SJSA1 (cell line): ENCODE measurements around the gene C5orf22. TPM values are rescaled to one million over a fixed set of nuclear protein-coding genes. Genes with fewer than 3 reads are reported as not detected.
"Not testable (repeated sequence)": the region's sequence is repeated elsewhere in the genome, so short reads cannot be mapped to it uniquely, and the experiment has no call there.

ENCODE experiments used
- DNase-seq, 2 experiments: peaks; one replicate each; pipeline ENCODE4 v3.0.0-alpha.2; 2015 to 2020; ENCODE audit warnings: low spot score in 2 of 2, low read depth in 1 of 2
- H3K27ac ChIP-seq: fragments of 250-450 bp; sonication (Bioruptor Pico); 2 replicates; pipeline ENCODE4 v1.5.1; 2020; ENCODE audit warnings: mild to moderate bottlenecking, moderate library complexity
- H3K27me3 ChIP-seq: fragments of 250-450 bp; sonication (Bioruptor Pico); replicated peaks from 2 replicates; pipeline ENCODE4 v1.5.1; 2020; ENCODE audit warnings: mild to moderate bottlenecking, moderate library complexity
- H3K36me3 ChIP-seq: fragments of 250-450 bp; sonication (Bioruptor Pico); 2 replicates; pipeline ENCODE4 v1.5.1; 2020; ENCODE audit warnings: mild to moderate bottlenecking
- H3K4me1 ChIP-seq: fragments of 250-450 bp; sonication (Bioruptor Pico); replicated peaks from 2 replicates; pipeline ENCODE4 v1.6.1; 2021; ENCODE audit warnings: mild to moderate bottlenecking
- H3K4me3 ChIP-seq: fragments of 250-450 bp; sonication (Bioruptor Pico); 2 replicates; pipeline ENCODE4 v1.5.1; 2020; ENCODE audit warnings: mild to moderate bottlenecking
- H3K9me3 ChIP-seq: fragments of 250-450 bp; sonication (Bioruptor Pico); replicated peaks from 2 replicates; pipeline ENCODE4 v1.5.1; 2020; ENCODE audit warnings: mild to moderate bottlenecking
- total RNA-seq: library from RNA; depleted of rRNA; stranded (reverse); fragments of >200 nt; shearing (Covaris generic); gene quantifications from 2 replicates; pipeline ENCODE4 v1.2.3, GENCODE V29; 2014; rRNA removed

Gene C5orf22
- total RNA-seq, 1 experiment from 2014 or later, result 18.3 TPM

- no peak for DNase-seq
- no peaks in the 10 kb centered on the region for H3K9me3 ChIP-seq
- H3K27ac ChIP-seq, result no peak overlapping the region
- H3K4me1 ChIP-seq, result no peaks in the 10 kb centered on the region
- no peaks in the 10 kb centered on the region for H3K36me3 ChIP-seq
- no peak overlapping the region for H3K4me3 ChIP-seq
- no peaks in the 10 kb centered on the region for H3K27me3 ChIP-seq
Observed at GRCh38 chr5:31598640-31599611, 66.8 kb downstream of the C5orf22 start.

GRCh38 chr5:31602305-31602704 is 70.2 kb downstream of the C5orf22 start:
- H3K9me3 ChIP-seq, H3K27ac ChIP-seq, H3K4me1 ChIP-seq, H3K4me3 ChIP-seq, H3K36me3 ChIP-seq, H3K27me3 ChIP-seq, DNase-seq: not testable (repeated sequence)

- H3K36me3 ChIP-seq, result no peaks in the 10 kb centered on the region
- no peak overlapping the region for H3K27ac ChIP-seq
- H3K27me3 ChIP-seq, result no peaks in the 10 kb centered on the region
- H3K4me1 ChIP-seq, result no peaks in the 10 kb centered on the region
- H3K4me3 ChIP-seq, result no peak overlapping the region
- DNase-seq, result no peak
- H3K9me3 ChIP-seq, result no peaks in the 10 kb centered on the region
Observed at GRCh38 chr5:31604240-31604639, 72.1 kb downstream of the C5orf22 start.

- Histone ChIP-seq H3K27me3 (no peaks in the 10 kb centered on the region), H3K9me3 (no peaks in the 10 kb centered on the region), H3K27ac (no peak overlapping the region), H3K36me3 (no peaks in the 10 kb centered on the region), H3K4me1 (no peaks in the 10 kb centered on the region), H3K4me3 (no peak overlapping the region)
- no peak for DNase-seq
Observed at GRCh38 chr5:31604644-31605043, 72.5 kb downstream of the C5orf22 start.

Other genes with a start within 250 kb of the C5orf22 start
- 23.6 and 24.4 TPM in 2 replicates for gene DROSHA, start 208 bp upstream of the C5orf22 start, total RNA-seq
- gene PDZD2, start 106.8 kb downstream of the C5orf22 start, total RNA-seq, result 0.16 TPM in 1 of 2 replicates, not detected in the other